Endothelial cell (in vitro differentiated cells): ENCODE data around the gene ANKMY1. TPM values are rescaled to one million over a fixed set of nuclear protein-coding genes. Genes with fewer than 3 reads are reported as not detected.

ENCODE experiments used
- DNase-seq: peaks from one replicate; pipeline ENCODE4 v3.0.0; 2021; ENCODE audit warnings: low spot score
- H3K27ac Mint-ChIP-seq: one replicate; pipeline ENCODE4 v1.8.0; 2021; ENCODE audit warnings: mixed read lengths, inconsistent platforms; ENCODE audit not compliant: unreplicated experiment
- H3K27me3 Mint-ChIP-seq: one replicate; pipeline ENCODE4 v1.8.0; 2021; ENCODE audit warnings: mild to moderate bottlenecking, moderate library complexity, mixed read lengths, inconsistent platforms; ENCODE audit not compliant: unreplicated experiment
- H3K36me3 Mint-ChIP-seq: one replicate; pipeline ENCODE4 v1.8.0; 2021; ENCODE audit warnings: mild to moderate bottlenecking, low read depth, mixed read lengths, inconsistent platforms; ENCODE audit not compliant: unreplicated experiment
- H3K4me1 Mint-ChIP-seq: one replicate; pipeline ENCODE4 v1.8.0; 2021; ENCODE audit warnings: mild to moderate bottlenecking, mixed read lengths, inconsistent platforms; ENCODE audit not compliant: unreplicated experiment
- H3K4me3 Mint-ChIP-seq: one replicate; pipeline ENCODE4 v1.8.0; 2021; ENCODE audit warnings: mild to moderate bottlenecking, mixed read lengths, inconsistent platforms; ENCODE audit not compliant: unreplicated experiment
- H3K9me3 Mint-ChIP-seq: one replicate; pipeline ENCODE4 v1.8.0; 2021; ENCODE audit warnings: mixed read lengths, inconsistent platforms; ENCODE audit not compliant: unreplicated experiment
- total RNA-seq: library from RNA; stranded (reverse); fragmentation: NEBNext Ultra II Directional; extraction: Animal tissue kit (Norgen Biotek cat#: 25700); gene quantifications from one replicate; pipeline ENCODE4 v1.2.1, GENCODE V29; 2021; ENCODE audit not compliant: unreplicated experiment
- TF ChIP-seq, protein P1 (sequence below): fragments of 200-600 bp; sonication (generic); IDR thresholded peaks from one replicate; pipeline ENCODE4 v1.5.0; 2021; ENCODE audit warnings: antibody characterized with exemption; ENCODE audit not compliant: unreplicated experiment

The ANKMY1 gene
- total RNA-seq, 1 donor from 2014 or later = 5.6 TPM

DNA sequence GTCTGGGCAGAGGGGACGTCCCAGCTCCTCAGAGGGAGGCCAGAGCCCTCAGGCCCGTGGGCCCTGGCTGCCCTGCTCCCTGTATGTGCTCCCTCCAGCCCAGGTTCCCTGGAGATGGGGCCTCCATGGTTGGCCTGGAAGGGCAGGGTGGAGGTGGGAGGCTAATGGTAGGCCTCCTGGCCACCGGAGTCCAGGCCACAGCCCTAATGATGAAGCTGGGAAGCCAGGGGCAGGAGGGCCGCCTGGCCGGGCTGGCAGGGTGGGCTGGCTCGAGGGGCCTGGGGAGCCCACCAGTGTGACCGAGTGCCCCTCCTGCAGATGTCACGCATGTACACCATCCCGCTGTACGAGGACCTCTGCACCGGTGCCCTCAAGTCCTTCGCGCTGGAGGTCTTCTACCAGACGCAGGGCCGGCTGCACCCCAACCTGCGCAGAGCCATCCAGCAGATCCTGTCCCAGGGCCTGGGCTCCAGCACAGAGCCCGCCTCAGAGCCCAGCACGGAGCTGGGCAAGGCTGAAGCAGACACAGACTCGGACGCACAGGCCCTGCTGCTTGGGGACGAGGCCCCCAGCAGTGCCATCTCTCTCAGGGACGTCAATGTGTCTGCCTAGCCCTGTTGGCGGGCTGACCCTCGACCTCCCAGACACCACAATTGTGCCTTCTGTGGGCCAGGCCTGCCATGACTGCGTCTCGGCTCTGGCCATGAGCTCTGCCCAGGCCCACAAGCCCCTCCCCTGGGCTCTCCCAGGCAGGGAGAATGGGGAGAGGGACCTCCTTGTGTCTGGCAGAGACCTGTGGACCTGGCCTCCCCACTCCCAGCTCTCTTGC, 19.7 kb upstream of the ANKMY1 start:
- peaks cover 4% of the 10 kb centered on the region for H3K9me3 Mint-ChIP-seq
- peaks cover 24% of the 10 kb centered on the region for H3K36me3 Mint-ChIP-seq
- H3K27me3 Mint-ChIP-seq = peaks cover 5% of the 10 kb centered on the region
- TF ChIP-seq, protein P1, sequence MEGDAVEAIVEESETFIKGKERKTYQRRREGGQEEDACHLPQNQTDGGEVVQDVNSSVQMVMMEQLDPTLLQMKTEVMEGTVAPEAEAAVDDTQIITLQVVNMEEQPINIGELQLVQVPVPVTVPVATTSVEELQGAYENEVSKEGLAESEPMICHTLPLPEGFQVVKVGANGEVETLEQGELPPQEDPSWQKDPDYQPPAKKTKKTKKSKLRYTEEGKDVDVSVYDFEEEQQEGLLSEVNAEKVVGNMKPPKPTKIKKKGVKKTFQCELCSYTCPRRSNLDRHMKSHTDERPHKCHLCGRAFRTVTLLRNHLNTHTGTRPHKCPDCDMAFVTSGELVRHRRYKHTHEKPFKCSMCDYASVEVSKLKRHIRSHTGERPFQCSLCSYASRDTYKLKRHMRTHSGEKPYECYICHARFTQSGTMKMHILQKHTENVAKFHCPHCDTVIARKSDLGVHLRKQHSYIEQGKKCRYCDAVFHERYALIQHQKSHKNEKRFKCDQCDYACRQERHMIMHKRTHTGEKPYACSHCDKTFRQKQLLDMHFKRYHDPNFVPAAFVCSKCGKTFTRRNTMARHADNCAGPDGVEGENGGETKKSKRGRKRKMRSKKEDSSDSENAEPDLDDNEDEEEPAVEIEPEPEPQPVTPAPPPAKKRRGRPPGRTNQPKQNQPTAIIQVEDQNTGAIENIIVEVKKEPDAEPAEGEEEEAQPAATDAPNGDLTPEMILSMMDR = no peak
- H3K4me1 Mint-ChIP-seq = peaks cover 4% of the 10 kb centered on the region
- no peak for DNase-seq
- no peak overlapping the region for H3K4me3 Mint-ChIP-seq
- H3K27ac Mint-ChIP-seq = no peak overlapping the region

DNA sequence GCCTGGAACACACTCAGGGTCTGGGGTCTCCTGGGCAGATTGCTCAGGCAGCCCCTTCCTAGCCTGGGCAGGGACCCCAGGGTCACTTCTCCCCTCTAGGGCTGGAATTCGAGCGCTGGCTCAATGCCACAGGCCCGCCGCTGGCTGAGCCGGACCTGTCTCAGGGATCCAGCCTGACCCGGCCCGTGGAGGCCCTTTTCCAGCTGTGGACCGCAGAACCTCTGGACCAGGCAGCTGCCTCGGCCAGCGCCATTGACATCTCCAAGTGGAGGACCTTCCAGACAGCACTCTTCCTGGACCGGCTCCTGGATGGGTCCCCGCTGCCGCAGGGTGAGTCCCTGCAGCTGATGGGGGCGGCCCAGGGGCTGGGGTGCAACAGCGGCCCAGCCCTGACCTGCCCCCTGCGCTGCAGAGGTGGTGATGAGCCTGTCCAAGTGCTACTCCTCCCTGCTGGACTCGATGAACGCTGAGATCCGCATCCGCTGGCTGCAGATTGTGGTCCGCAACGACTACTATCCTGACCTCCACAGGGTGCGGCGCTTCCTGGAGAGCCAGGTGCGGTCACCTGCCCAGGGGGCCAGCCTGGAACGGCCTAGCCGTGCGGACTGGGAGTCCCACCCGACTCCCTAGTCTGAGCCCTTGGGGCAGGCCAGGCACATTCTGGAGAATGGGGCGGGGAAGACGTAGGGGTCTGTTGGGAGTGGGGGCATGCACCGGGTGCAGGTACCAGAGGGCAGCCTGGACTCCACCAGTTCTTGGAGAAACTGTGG, 18.8 kb upstream of the ANKMY1 start:
- H3K4me3 Mint-ChIP-seq = no peak overlapping the region
- H3K27me3 Mint-ChIP-seq = peaks cover 5% of the 10 kb centered on the region
- peaks cover 15% of the 10 kb centered on the region for H3K36me3 Mint-ChIP-seq
- peaks cover 4% of the 10 kb centered on the region for H3K4me1 Mint-ChIP-seq
- peaks cover 4% of the 10 kb centered on the region for H3K9me3 Mint-ChIP-seq
- DNase-seq = no peak
- TF ChIP-seq, protein P1 = no peak
- H3K27ac Mint-ChIP-seq = no peak overlapping the region

DNA sequence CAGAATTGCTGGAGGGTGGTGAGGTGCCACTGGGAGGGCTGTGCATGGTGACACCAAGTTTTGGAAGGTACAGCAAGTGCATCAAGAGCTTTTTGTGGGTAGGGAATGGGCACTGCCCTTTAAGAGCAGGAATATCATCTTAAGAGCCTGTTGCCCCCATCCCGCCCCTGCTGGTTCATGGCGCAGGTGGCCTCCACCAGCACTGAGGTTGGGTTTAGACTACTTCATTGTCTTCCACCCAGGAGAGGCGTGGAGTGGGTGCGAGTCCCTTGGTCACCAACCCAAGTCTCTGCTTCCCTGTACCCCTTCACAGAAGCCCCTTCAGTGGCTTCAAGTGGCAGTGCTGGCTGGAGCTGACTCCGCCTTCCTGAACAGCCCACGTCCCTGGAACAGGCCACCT, 18.2 kb upstream of the ANKMY1 start:
- H3K27me3 Mint-ChIP-seq = peaks cover 5% of the 10 kb centered on the region
- no peak for DNase-seq
- H3K9me3 Mint-ChIP-seq = peaks cover 4% of the 10 kb centered on the region
- no peak overlapping the region for H3K27ac Mint-ChIP-seq
- no peak overlapping the region for H3K4me3 Mint-ChIP-seq
- H3K4me1 Mint-ChIP-seq = peaks cover 7% of the 10 kb centered on the region
- H3K36me3 Mint-ChIP-seq = peaks cover 11% of the 10 kb centered on the region
- TF ChIP-seq, protein P1 = no peak

DNA sequence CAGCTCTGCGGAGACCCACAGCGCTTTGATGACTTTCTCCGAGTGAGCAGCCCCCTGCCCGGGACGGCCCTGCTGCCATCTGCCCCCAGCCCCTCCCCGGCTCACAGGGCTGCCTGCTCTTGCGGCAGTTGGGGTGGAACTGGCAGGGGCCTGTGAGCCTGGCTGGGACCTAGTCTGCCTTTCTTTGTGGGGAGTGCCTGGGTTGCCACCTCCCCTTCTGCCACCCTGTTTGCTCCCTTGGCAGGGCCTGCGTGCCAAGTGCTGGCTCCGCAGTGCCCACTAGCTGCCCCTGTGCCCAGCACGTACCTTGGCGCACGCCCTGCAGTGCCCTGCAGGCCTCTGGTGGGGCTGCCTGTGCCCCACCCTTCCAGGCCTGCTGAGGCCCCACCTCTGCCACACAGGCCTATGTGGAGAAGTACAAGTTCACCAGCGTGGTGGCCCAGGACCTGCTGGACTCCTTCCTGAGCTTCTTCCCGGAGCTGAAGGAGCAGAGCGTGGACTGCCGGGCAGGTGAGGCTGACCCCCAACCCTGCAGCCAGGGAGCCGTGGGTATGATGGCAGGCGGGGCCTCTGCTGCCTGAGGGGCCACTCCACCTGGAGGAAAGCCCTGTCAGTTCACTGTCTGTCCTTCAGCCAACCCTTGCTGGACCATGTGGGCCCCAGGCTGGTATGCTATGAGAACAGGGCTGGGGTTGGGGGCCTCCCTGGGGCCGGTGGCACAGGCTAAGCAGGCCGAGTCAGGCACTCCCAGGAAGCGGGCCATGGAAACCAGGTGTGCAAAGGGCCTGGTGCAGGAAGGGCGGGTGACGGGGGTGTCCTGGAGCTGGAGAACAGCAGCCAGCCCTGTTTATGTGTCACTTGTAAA, 17.5 kb upstream of the ANKMY1 start:
- Mint-ChIP-seq H3K4me1 (peaks cover 6% of the 10 kb centered on the region), H3K9me3 (peaks cover 2% of the 10 kb centered on the region), H3K4me3 (no peak overlapping the region), H3K36me3 (peaks cover 5% of the 10 kb centered on the region), H3K27ac (no peak overlapping the region), H3K27me3 (peaks cover 8% of the 10 kb centered on the region)
- DNase-seq = no peak
- TF ChIP-seq, protein P1 = no peak
